H1 (cell line): ENCODE measurements around the gene BCAS1. TPM values are rescaled to one million over a fixed set of nuclear protein-coding genes. Genes with fewer than 3 reads are reported as not detected.

Source experiments
- polyA plus RNA-seq, 7 experiments: library from polyadenylated mRNA; depleted of rRNA in 3 of 7; stranded (reverse) in 5 of 7; unstranded in 2 of 7; fragments of >200 nt in 5 of 7; fragments of 200-250 nt in 2 of 7; gene quantifications; 1 replicate in 5 of 7; 2 replicates in 1 of 7; 4 replicates in 1 of 7; pipeline versions ENCODE4 v1.2.1 to v1.2.3, GENCODE V29; 2011 to 2013; ENCODE audit warnings: missing spikeins in 2 of 7, mixed read lengths in 2 of 7
- total RNA-seq: library from RNA; stranded (reverse); fragmentation: NEBNext Ultra II Directional; extraction: Animal tissue kit (Norgen Biotek cat#: 25700); gene quantifications from 2 replicates; pipeline ENCODE4 v1.2.1, GENCODE V29; 2021
- TF ChIP-seq, protein P1 (sequence below): fragments of 300-600 bp; sonication (generic); IDR thresholded peaks from 2 replicates; pipeline ENCODE4 v1.7.1; 2012; ENCODE audit warnings: low read length, moderate library complexity, mild to moderate bottlenecking, inconsistent platforms; ENCODE audit not compliant: insufficient replicate concordance

The BCAS1 gene
- total and polyA plus RNA-seq, 2 of the 8 experiments (the other 6 are each of a cell fraction or from before 2014, with no cell fraction given) = 0.06 to 0.19 TPM

GRCh38 chr20:54063580-54063979 lies 6.8 kb downstream of the BCAS1 start (continued):
- TF ChIP-seq, protein P1, sequence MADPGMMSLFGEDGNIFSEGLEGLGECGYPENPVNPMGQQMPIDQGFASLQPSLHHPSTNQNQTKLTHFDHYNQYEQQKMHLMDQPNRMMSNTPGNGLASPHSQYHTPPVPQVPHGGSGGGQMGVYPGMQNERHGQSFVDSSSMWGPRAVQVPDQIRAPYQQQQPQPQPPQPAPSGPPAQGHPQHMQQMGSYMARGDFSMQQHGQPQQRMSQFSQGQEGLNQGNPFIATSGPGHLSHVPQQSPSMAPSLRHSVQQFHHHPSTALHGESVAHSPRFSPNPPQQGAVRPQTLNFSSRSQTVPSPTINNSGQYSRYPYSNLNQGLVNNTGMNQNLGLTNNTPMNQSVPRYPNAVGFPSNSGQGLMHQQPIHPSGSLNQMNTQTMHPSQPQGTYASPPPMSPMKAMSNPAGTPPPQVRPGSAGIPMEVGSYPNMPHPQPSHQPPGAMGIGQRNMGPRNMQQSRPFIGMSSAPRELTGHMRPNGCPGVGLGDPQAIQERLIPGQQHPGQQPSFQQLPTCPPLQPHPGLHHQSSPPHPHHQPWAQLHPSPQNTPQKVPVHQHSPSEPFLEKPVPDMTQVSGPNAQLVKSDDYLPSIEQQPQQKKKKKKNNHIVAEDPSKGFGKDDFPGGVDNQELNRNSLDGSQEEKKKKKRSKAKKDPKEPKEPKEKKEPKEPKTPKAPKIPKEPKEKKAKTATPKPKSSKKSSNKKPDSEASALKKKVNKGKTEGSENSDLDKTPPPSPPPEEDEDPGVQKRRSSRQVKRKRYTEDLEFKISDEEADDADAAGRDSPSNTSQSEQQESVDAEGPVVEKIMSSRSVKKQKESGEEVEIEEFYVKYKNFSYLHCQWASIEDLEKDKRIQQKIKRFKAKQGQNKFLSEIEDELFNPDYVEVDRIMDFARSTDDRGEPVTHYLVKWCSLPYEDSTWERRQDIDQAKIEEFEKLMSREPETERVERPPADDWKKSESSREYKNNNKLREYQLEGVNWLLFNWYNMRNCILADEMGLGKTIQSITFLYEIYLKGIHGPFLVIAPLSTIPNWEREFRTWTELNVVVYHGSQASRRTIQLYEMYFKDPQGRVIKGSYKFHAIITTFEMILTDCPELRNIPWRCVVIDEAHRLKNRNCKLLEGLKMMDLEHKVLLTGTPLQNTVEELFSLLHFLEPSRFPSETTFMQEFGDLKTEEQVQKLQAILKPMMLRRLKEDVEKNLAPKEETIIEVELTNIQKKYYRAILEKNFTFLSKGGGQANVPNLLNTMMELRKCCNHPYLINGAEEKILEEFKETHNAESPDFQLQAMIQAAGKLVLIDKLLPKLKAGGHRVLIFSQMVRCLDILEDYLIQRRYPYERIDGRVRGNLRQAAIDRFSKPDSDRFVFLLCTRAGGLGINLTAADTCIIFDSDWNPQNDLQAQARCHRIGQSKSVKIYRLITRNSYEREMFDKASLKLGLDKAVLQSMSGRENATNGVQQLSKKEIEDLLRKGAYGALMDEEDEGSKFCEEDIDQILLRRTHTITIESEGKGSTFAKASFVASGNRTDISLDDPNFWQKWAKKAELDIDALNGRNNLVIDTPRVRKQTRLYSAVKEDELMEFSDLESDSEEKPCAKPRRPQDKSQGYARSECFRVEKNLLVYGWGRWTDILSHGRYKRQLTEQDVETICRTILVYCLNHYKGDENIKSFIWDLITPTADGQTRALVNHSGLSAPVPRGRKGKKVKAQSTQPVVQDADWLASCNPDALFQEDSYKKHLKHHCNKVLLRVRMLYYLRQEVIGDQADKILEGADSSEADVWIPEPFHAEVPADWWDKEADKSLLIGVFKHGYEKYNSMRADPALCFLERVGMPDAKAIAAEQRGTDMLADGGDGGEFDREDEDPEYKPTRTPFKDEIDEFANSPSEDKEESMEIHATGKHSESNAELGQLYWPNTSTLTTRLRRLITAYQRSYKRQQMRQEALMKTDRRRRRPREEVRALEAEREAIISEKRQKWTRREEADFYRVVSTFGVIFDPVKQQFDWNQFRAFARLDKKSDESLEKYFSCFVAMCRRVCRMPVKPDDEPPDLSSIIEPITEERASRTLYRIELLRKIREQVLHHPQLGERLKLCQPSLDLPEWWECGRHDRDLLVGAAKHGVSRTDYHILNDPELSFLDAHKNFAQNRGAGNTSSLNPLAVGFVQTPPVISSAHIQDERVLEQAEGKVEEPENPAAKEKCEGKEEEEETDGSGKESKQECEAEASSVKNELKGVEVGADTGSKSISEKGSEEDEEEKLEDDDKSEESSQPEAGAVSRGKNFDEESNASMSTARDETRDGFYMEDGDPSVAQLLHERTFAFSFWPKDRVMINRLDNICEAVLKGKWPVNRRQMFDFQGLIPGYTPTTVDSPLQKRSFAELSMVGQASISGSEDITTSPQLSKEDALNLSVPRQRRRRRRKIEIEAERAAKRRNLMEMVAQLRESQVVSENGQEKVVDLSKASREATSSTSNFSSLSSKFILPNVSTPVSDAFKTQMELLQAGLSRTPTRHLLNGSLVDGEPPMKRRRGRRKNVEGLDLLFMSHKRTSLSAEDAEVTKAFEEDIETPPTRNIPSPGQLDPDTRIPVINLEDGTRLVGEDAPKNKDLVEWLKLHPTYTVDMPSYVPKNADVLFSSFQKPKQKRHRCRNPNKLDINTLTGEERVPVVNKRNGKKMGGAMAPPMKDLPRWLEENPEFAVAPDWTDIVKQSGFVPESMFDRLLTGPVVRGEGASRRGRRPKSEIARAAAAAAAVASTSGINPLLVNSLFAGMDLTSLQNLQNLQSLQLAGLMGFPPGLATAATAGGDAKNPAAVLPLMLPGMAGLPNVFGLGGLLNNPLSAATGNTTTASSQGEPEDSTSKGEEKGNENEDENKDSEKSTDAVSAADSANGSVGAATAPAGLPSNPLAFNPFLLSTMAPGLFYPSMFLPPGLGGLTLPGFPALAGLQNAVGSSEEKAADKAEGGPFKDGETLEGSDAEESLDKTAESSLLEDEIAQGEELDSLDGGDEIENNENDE = no peak
